NCI-H1417 (cell line): ENCODE data around the gene CDS1.
"Not testable (repeated sequence)": the region's sequence is repeated elsewhere in the genome, so short reads cannot be mapped to it uniquely, and the experiment has no call there.

ENCODE experiments used
- DNase-seq, 3 experiments: peaks; one replicate each; lab custom pipeline; 2025; lab: John Stamatoyannopoulos, UW

The CDS1 gene

GRCh38 chr4:84611531-84611930 lies 28.6 kb downstream of the CDS1 start:
- no peak for DNase-seq

GRCh38 chr4:84614891-84615290 lies 32.0 kb downstream of the CDS1 start:
- no peak for DNase-seq

- no peak for DNase-seq
Observed at GRCh38 chr4:84615355-84615754, 32.4 kb downstream of the CDS1 start.

GRCh38 chr4:84622959-84623358 lies 40.0 kb downstream of the CDS1 start:
- no peak for DNase-seq

GRCh38 chr4:84623661-84624060 lies 40.7 kb downstream of the CDS1 start:
- no peak for DNase-seq

- no peak for DNase-seq
Observed at GRCh38 chr4:84626673-84627072, 43.7 kb downstream of the CDS1 start.

GRCh38 chr4:84631573-84631972 lies 48.6 kb downstream of the CDS1 start:
- no peak for DNase-seq

- no peak for DNase-seq
Observed at GRCh38 chr4:84632092-84632491, 49.2 kb downstream of the CDS1 start.

GRCh38 chr4:84634961-84635360 lies 52.0 kb downstream of the CDS1 start:
- no peak for DNase-seq

- no peak for DNase-seq
Observed at GRCh38 chr4:84638092-84638491, 55.2 kb downstream of the CDS1 start.

- peak in 1 of 3 experiments; percentile 15 for DNase-seq
Observed at GRCh38 chr4:84639145-84639544, 56.2 kb downstream of the CDS1 start.

- DNase-seq = no peak
Observed at GRCh38 chr4:84644087-84644486, 61.2 kb downstream of the CDS1 start.

GRCh38 chr4:84647312-84647884 lies 64.5 kb downstream of the CDS1 start:
- peak in 2 of 3 experiments; percentile 11 to 56 for DNase-seq

- no peak for DNase-seq
Observed at GRCh38 chr4:84648178-84648577, 65.3 kb downstream of the CDS1 start.

GRCh38 chr4:84648863-84649647 lies 66.1 kb downstream of the CDS1 start:
- peak in 1 of 3 experiments; percentile 33 for DNase-seq

GRCh38 chr4:84651499-84651898 lies 68.6 kb downstream of the CDS1 start:
- no peak for DNase-seq

- DNase-seq = no peak
Observed at GRCh38 chr4:84652478-84652877, 69.6 kb downstream of the CDS1 start.

- no peak for DNase-seq
Observed at GRCh38 chr4:84660606-84661005, 77.7 kb downstream of the CDS1 start.

- no peak for DNase-seq
Observed at GRCh38 chr4:84661191-84661939, 78.4 kb downstream of the CDS1 start.

- DNase-seq = not testable (repeated sequence)
Observed at GRCh38 chr4:84664767-84665166, 81.8 kb downstream of the CDS1 start.

- DNase-seq = no peak
Observed at GRCh38 chr4:84666439-84666838, 83.5 kb downstream of the CDS1 start.

- no peak for DNase-seq
Observed at GRCh38 chr4:84669201-84669600, 86.3 kb downstream of the CDS1 start.

- DNase-seq = no peak
Observed at GRCh38 chr4:84672177-84672576, 89.2 kb downstream of the CDS1 start.
